ENCODE data around the gene JPH3. TPM values are rescaled to one million over a fixed set of nuclear protein-coding genes. Genes with fewer than 3 reads are reported as not detected.

The JPH3 gene
- polyA plus RNA-seq, 1 donor from 2014 or later = not detected

GRCh38 chr16:87657621-87658192 is 55.4 kb downstream of the JPH3 start:
- Mint-ChIP-seq H3K9me3 (peaks cover 0 to 4% (median 0%) of the 10 kb centered on the region in 3 donors), H3K4me3 (no peak overlapping the region), H3K27ac (no peak overlapping the region)

GRCh38 chr16:87658564-87659225 is 56.4 kb downstream of the JPH3 start:
- peaks cover 13% of the 10 kb centered on the region for H3K27me3 Mint-ChIP-seq
- H3K9me3 Mint-ChIP-seq = peaks cover 0 to 4% (median 0%) of the 10 kb centered on the region in 3 donors
- peaks cover 0 to 2% (median 0%) of the 10 kb centered on the region in 3 donors for H3K4me1 Mint-ChIP-seq
- no peaks in the 10 kb centered on the region for H3K36me3 Mint-ChIP-seq
- no peak overlapping the region for H3K27ac Mint-ChIP-seq
- no peak overlapping the region for H3K4me3 Mint-ChIP-seq

More at GRCh38 chr16:87657621-87658192, 55.4 kb downstream of the JPH3 start:
- H3K36me3 Mint-ChIP-seq = no peaks in the 10 kb centered on the region
- peaks cover 0 to 2% (median 0%) of the 10 kb centered on the region in 3 donors for H3K4me1 Mint-ChIP-seq
- peaks cover 13% of the 10 kb centered on the region for H3K27me3 Mint-ChIP-seq

- H3K27ac Mint-ChIP-seq = no peak overlapping the region
- peaks cover 13% of the 10 kb centered on the region for H3K27me3 Mint-ChIP-seq
- H3K4me3 Mint-ChIP-seq = no peak overlapping the region
- no peaks in the 10 kb centered on the region for H3K36me3 Mint-ChIP-seq
- peaks cover 0 to 2% (median 0%) of the 10 kb centered on the region in 3 donors for H3K4me1 Mint-ChIP-seq
- H3K9me3 Mint-ChIP-seq = peaks cover 0 to 4% (median 0%) of the 10 kb centered on the region in 3 donors
Measured at GRCh38 chr16:87661561-87661960, 59.3 kb downstream of the JPH3 start.

GRCh38 chr16:87662254-87663204 is 60.2 kb downstream of the JPH3 start:
- H3K36me3 Mint-ChIP-seq = no peaks in the 10 kb centered on the region
- peaks cover 0 to 2% (median 0%) of the 10 kb centered on the region in 3 donors for H3K4me1 Mint-ChIP-seq
- H3K27ac Mint-ChIP-seq = no peak overlapping the region
- H3K27me3 Mint-ChIP-seq = peaks cover 13% of the 10 kb centered on the region
- H3K9me3 Mint-ChIP-seq = peaks cover 0 to 2% (median 0%) of the 10 kb centered on the region in 3 donors
- no peak overlapping the region for H3K4me3 Mint-ChIP-seq

GRCh38 chr16:87664792-87665191 is 62.5 kb downstream of the JPH3 start:
- peaks cover 0 to 3% (median 0%) of the 10 kb centered on the region in 3 donors for H3K4me1 Mint-ChIP-seq
- H3K36me3 Mint-ChIP-seq = no peaks in the 10 kb centered on the region
- H3K27ac Mint-ChIP-seq = no peak overlapping the region
- H3K9me3 Mint-ChIP-seq = no peaks in the 10 kb centered on the region
- no peak overlapping the region for H3K4me3 Mint-ChIP-seq
- H3K27me3 Mint-ChIP-seq = peaks cover 9% of the 10 kb centered on the region

GRCh38 chr16:87665193-87665592 is 62.9 kb downstream of the JPH3 start:
- peaks cover 9% of the 10 kb centered on the region for H3K27me3 Mint-ChIP-seq
- peaks cover 0 to 3% (median 0%) of the 10 kb centered on the region in 3 donors for H3K4me1 Mint-ChIP-seq
- H3K4me3 Mint-ChIP-seq = no peak overlapping the region
- no peaks in the 10 kb centered on the region for H3K9me3 Mint-ChIP-seq
- H3K27ac Mint-ChIP-seq = no peak overlapping the region
- no peaks in the 10 kb centered on the region for H3K36me3 Mint-ChIP-seq

GRCh38 chr16:87666919-87667318 is 64.6 kb downstream of the JPH3 start:
- Mint-ChIP-seq H3K36me3 (no peaks in the 10 kb centered on the region), H3K4me3 (no peak overlapping the region), H3K27me3 (no peaks in the 10 kb centered on the region), H3K27ac (no peak overlapping the region), H3K9me3 (no peaks in the 10 kb centered on the region), H3K4me1 (peaks cover 0 to 6% (median 4%) of the 10 kb centered on the region in 3 donors)

GRCh38 chr16:87667443-87667842 is 65.1 kb downstream of the JPH3 start:
- Mint-ChIP-seq H3K27me3 (no peaks in the 10 kb centered on the region), H3K9me3 (no peaks in the 10 kb centered on the region), H3K4me3 (no peak overlapping the region), H3K27ac (no peak overlapping the region), H3K4me1 (peaks cover 0 to 6% (median 4%) of the 10 kb centered on the region in 3 donors), H3K36me3 (no peaks in the 10 kb centered on the region)

- H3K4me3 Mint-ChIP-seq = no peak overlapping the region
- no peaks in the 10 kb centered on the region for H3K27me3 Mint-ChIP-seq
- H3K36me3 Mint-ChIP-seq = peaks cover 1% of the 10 kb centered on the region
- H3K9me3 Mint-ChIP-seq = no peaks in the 10 kb centered on the region
- peaks cover 0 to 6% (median 4%) of the 10 kb centered on the region in 3 donors for H3K4me1 Mint-ChIP-seq
- H3K27ac Mint-ChIP-seq = no peak overlapping the region
Measured at GRCh38 chr16:87667946-87668345, 65.6 kb downstream of the JPH3 start.

GRCh38 chr16:87669672-87670071 is 67.4 kb downstream of the JPH3 start:
- Mint-ChIP-seq H3K36me3 (peaks cover 1% of the 10 kb centered on the region), H3K27me3 (no peaks in the 10 kb centered on the region), H3K4me1 (peaks cover 0 to 9% (median 8%) of the 10 kb centered on the region in 3 donors), H3K4me3 (no peak overlapping the region), H3K9me3 (no peaks in the 10 kb centered on the region), H3K27ac (no peak overlapping the region)

GRCh38 chr16:87671221-87671620 is 68.9 kb downstream of the JPH3 start:
- no peaks in the 10 kb centered on the region for H3K27me3 Mint-ChIP-seq
- no peak overlapping the region for H3K4me3 Mint-ChIP-seq
- peak overlapping the region in 1 of 3 donors; percentile 23 for H3K27ac Mint-ChIP-seq
- peaks cover 1% of the 10 kb centered on the region for H3K36me3 Mint-ChIP-seq
- H3K9me3 Mint-ChIP-seq = no peaks in the 10 kb centered on the region
- H3K4me1 Mint-ChIP-seq = peaks cover 0 to 11% (median 10%) of the 10 kb centered on the region in 3 donors

GRCh38 chr16:87671715-87672270 is 69.5 kb downstream of the JPH3 start:
- no peaks in the 10 kb centered on the region for H3K9me3 Mint-ChIP-seq
- H3K36me3 Mint-ChIP-seq = peaks cover 1% of the 10 kb centered on the region
- H3K27me3 Mint-ChIP-seq = no peaks in the 10 kb centered on the region
- H3K4me3 Mint-ChIP-seq = peak overlapping the region in 2 of 4 donors; percentile 63 to 89
- H3K4me1 Mint-ChIP-seq = peaks cover 0 to 11% (median 10%) of the 10 kb centered on the region in 3 donors
- H3K27ac Mint-ChIP-seq = peak overlapping the region in 1 of 3 donors; percentile 78

GRCh38 chr16:87674419-87674818 is 72.1 kb downstream of the JPH3 start:
- H3K4me3 Mint-ChIP-seq = peak overlapping the region in 1 of 4 donors; percentile 85
- no peaks in the 10 kb centered on the region for H3K9me3 Mint-ChIP-seq
- H3K27ac Mint-ChIP-seq = peak overlapping the region in 1 of 3 donors; percentile 33
- peaks cover 0 to 11% (median 9%) of the 10 kb centered on the region in 3 donors for H3K4me1 Mint-ChIP-seq
- H3K27me3 Mint-ChIP-seq = no peaks in the 10 kb centered on the region
- H3K36me3 Mint-ChIP-seq = peaks cover 1% of the 10 kb centered on the region

- Mint-ChIP-seq H3K9me3 (no peaks in the 10 kb centered on the region), H3K4me3 (no peak overlapping the region), H3K36me3 (peaks cover 1% of the 10 kb centered on the region), H3K27me3 (no peaks in the 10 kb centered on the region), H3K27ac (peak overlapping the region in 1 of 3 donors; percentile 85), H3K4me1 (peaks cover 0 to 11% (median 9%) of the 10 kb centered on the region in 3 donors)
Measured at GRCh38 chr16:87675111-87675719, 72.9 kb downstream of the JPH3 start.

Data from IgD-negative memory B cell (primary cell).